Measurements from ENCODE around the gene CBX8. TPM values are rescaled to one million over a fixed set of nuclear protein-coding genes. Genes with fewer than 3 reads are reported as not detected.

Gene CBX8
- total RNA-seq, 2 donors from 2014 or later, result 1.6 to 1.8 TPM

DNA sequence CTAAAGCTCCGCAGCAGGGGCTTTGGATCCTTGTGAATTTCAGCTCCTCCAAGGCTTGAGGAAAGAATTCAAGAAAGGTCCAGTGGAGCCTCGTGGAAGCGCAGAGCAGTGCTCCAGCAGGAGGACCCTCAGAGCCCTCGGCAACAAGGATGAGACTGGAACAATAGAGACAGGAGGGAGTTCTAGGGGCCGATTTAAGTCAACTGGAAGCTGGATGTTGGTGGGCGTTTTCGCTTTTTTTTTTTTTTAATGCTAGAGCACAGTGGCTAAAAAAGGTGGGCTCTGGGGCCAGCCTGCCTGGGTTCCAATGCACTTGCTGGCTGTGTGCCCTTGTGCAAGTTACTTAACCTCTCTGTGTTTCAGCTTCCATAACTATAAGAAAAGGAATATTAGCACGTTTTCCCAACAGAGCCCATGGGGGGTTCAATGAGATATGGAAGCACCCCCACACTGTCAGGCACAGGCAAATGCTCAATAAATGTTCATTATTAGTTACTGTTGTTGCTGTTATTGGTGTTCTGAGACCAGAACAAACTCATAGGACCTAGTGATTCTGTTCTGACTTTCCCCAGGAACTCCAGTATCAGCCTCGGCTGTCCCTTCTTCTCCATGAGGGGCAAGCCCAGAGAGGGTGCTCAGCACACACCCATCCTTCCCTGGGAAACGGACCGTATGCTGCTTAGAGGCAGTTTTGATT, 5.3 kb upstream of the CBX8 start:
- no peak for TF ChIP-seq POLR2A (IDR thresholded peaks at IDR 0.05)
- Histone ChIP-seq H3K9me3 (no peaks in the 10 kb centered on the region), H3K27me3 (peaks cover 5 to 91% of the 10 kb centered on the region in 2 donors), H3K36me3 (replicated peaks in 1 of 2; ENCODE audit: insufficient read depth in 1 of 2, low read depth in 2 of 2) (no peaks in the 10 kb centered on the region), H3K4me1 (peaks cover 57% of the 10 kb centered on the region), H3K4me3 (no peak overlapping the region), H3K27ac (no peak overlapping the region)
- intact Hi-C loops (cut with DNase I), result loop anchor here (10.0 kb wide), 1 partner anchor 183 kb away; no protein-coding TSS in a partner anchor
- no peak for ATAC-seq
- no peak for DNase-seq
- WGBS, 2 donors, result 9 to 22% methylated on average over 11 of the region's 11 CpGs

GRCh38 chr17:79801156-79802038, 4.5 kb upstream of the CBX8 start:
- TF ChIP-seq CTCF (IDR thresholded peaks at IDR 0.05) (no peak), POLR2A (IDR thresholded peaks at IDR 0.05) (no peak)
- Histone ChIP-seq H3K27me3 (peaks cover 5 to 84% of the 10 kb centered on the region in 2 donors), H3K9me3 (no peaks in the 10 kb centered on the region), H3K27ac (no peak overlapping the region), H3K4me3 (no peak overlapping the region), H3K36me3 (replicated peaks in 1 of 2; ENCODE audit: insufficient read depth in 1 of 2, low read depth in 2 of 2) (no peaks in the 10 kb centered on the region), H3K4me1 (peaks cover 59% of the 10 kb centered on the region)
- no peak for ATAC-seq
- 12 to 39% methylated on average over 8 to 52 of the region's 52 CpGs for WGBS, 2 donors
- intact Hi-C loops (cut with DNase I), result loop anchor here (10.0 kb wide), 1 partner anchor 183 kb away; no protein-coding TSS in a partner anchor
- DNase-seq, result peak in 3 of 4 donors; percentile 31 to 67 (median 58)

GRCh38 chr17:79800325-79801155, 3.7 kb upstream of the CBX8 start:
- H3K4me3 ChIP-seq, result no peak overlapping the region
- ATAC-seq (no peak), DNase-seq (peak in 2 of 4 donors; percentile 50 to 63)
- intact Hi-C loops (cut with DNase I), result loop anchor here (10.0 kb wide), 1 partner anchor 184 kb away; no protein-coding TSS in a partner anchor
- no peaks in the 10 kb centered on the region for H3K36me3 ChIP-seq (replicated peaks in 1 of 2; ENCODE audit: insufficient read depth in 1 of 2, low read depth in 2 of 2)
- peaks cover 66% of the 10 kb centered on the region for H3K4me1 ChIP-seq
- H3K9me3 ChIP-seq, result no peaks in the 10 kb centered on the region
- no peak overlapping the region for H3K27ac ChIP-seq
- 3% methylated on average over 33 to 44 of the region's 44 CpGs for WGBS, 2 donors
- TF ChIP-seq CTCF (IDR thresholded peaks at IDR 0.05) (peak in 1 of 7 experiments; percentile 2), POLR2A (IDR thresholded peaks at IDR 0.05) (no peak)
- H3K27me3 ChIP-seq, result peaks cover 5 to 76% of the 10 kb centered on the region in 2 donors

DNA sequence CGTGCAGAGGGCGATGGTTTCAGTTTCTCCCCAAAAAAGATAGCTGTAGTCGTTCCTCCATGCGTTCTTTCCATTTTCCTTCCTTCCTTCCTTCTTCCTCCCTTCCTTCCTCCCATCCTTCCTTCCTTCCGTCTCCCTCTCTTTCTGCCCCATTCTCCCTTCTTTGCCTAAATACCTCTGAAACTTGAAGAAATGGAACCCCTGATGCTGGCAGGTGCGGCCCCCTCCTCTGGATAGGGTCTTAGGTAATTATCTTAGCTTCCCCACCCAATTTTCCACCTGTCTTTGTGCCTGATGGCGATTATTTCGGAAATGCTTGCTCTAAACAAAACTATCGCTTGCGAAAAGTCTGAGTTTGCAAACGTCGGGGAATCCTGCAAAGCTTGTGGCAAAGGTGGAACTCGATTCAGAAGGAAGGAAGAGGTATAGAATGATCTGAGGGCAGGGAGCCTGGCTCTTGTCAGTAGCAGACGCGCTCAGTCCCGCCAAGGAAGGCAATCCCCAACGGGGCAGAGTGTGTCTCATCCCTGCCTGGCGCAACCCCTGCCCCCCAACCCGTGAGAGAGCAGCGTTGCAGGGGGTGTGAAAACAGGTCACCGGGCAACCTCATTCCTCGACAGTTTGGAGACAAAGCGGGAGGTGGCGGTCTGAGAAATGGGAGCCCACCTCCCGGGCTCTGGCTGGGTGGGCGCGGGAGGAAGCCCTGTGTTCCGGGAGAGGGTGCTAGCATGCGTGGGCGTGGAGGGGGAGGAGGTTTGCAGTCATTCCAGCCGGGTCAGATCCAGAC, 2.9 kb upstream of the CBX8 start:
- DNase-seq (no peak), ATAC-seq (no peak)
- no peak for TF ChIP-seq POLR2A (IDR thresholded peaks at IDR 0.05)
- no peak for TF ChIP-seq CTCF (IDR thresholded peaks at IDR 0.05)
- H3K27ac ChIP-seq, result no peak overlapping the region
- no peaks in the 10 kb centered on the region for H3K36me3 ChIP-seq (replicated peaks in 1 of 2; ENCODE audit: insufficient read depth in 1 of 2, low read depth in 2 of 2)
- no peak overlapping the region for H3K4me3 ChIP-seq
- peaks cover 5 to 68% of the 10 kb centered on the region in 2 donors for H3K27me3 ChIP-seq
- WGBS, 2 donors, result 6 to 7% methylated on average over 27 to 31 of the region's 31 CpGs
- intact Hi-C loops (cut with DNase I), result loop anchor here (10.0 kb wide), 2 partner anchors 45 to 185 kb away; no protein-coding TSS in a partner anchor
- peaks cover 66% of the 10 kb centered on the region for H3K4me1 ChIP-seq
- H3K9me3 ChIP-seq, result no peaks in the 10 kb centered on the region

Data from body of pancreas (tissue), 4 donors.